ENCODE measurements around the gene DUSP10. TPM values are rescaled to one million over a fixed set of nuclear protein-coding genes. Genes with fewer than 3 reads are reported as not detected.

DUSP10 gene
- total RNA-seq, 1 experiment from 2014 or later: 0.17 TPM

- TF ChIP-seq CTCF (conservative IDR thresholded peaks at IDR 0.05; ENCODE audit: low read depth, low read length) (no peak), EZH2 (IDR thresholded peaks at IDR 0.05; ENCODE audit: borderline replicate concordance, low read depth, low read length, poor library complexity, severe bottlenecking) (no peak)
- intact Hi-C loops (cut with micrococcal nuclease; ENCODE audit: unreplicated experiment): no loop called here
- Histone ChIP-seq H3K4me3 (ENCODE audit: low read depth, low read length, poor library complexity, severe bottlenecking) (no peak overlapping the region), H3K9me3 (ENCODE audit: low read depth, low read length, poor library complexity, severe bottlenecking) (no peaks in the 10 kb centered on the region), H3K36me3 (ENCODE audit: insufficient read depth, low read length, poor library complexity, severe bottlenecking) (no peaks in the 10 kb centered on the region), H3K27me3 (replicated peaks; ENCODE audit: insufficient read depth, low read depth, low read length, poor library complexity) (no peaks in the 10 kb centered on the region), H3K27ac (ENCODE audit: low read depth, low read length, poor library complexity, severe bottlenecking) (no peak overlapping the region), H3K4me1 (ENCODE audit: insufficient read depth, low read length, poor library complexity, severe bottlenecking) (no peaks in the 10 kb centered on the region)
- CTCF ChIA-PET: no interaction called here
- no TSS peak for BruUV-seq (replicated peaks)
- POLR2A ChIA-PET (ENCODE audit: low non-redundant PET): no interaction called here
- DNase-seq (ENCODE audit: low spot score): no peak
Measured at GRCh38 chr1:221675880-221676800, 65.7 kb downstream of the DUSP10 start.

- Histone ChIP-seq H3K4me3 (ENCODE audit: low read depth, low read length, poor library complexity, severe bottlenecking) (no peak overlapping the region), H3K27ac (ENCODE audit: low read depth, low read length, poor library complexity, severe bottlenecking) (no peak overlapping the region), H3K27me3 (replicated peaks; ENCODE audit: insufficient read depth, low read depth, low read length, poor library complexity) (no peaks in the 10 kb centered on the region), H3K4me1 (ENCODE audit: insufficient read depth, low read length, poor library complexity, severe bottlenecking) (no peaks in the 10 kb centered on the region), H3K36me3 (ENCODE audit: insufficient read depth, low read length, poor library complexity, severe bottlenecking) (no peaks in the 10 kb centered on the region), H3K9me3 (ENCODE audit: low read depth, low read length, poor library complexity, severe bottlenecking) (no peaks in the 10 kb centered on the region)
- CTCF ChIA-PET: no interaction called here
- intact Hi-C loops (cut with micrococcal nuclease; ENCODE audit: unreplicated experiment): no loop called here
- DNase-seq (ENCODE audit: low spot score): no peak
- POLR2A ChIA-PET (ENCODE audit: low non-redundant PET): no interaction called here
- no TSS peak for BruUV-seq (replicated peaks)
- TF ChIP-seq EZH2 (IDR thresholded peaks at IDR 0.05; ENCODE audit: borderline replicate concordance, low read depth, low read length, poor library complexity, severe bottlenecking) (no peak), CTCF (conservative IDR thresholded peaks at IDR 0.05; ENCODE audit: low read depth, low read length) (no peak)
Measured at GRCh38 chr1:221672965-221673364, 68.9 kb downstream of the DUSP10 start.

GRCh38 chr1:221672239-221672645 lies 69.6 kb downstream of the DUSP10 start:
- Histone ChIP-seq H3K36me3 (ENCODE audit: insufficient read depth, low read length, poor library complexity, severe bottlenecking) (no peaks in the 10 kb centered on the region), H3K27me3 (replicated peaks; ENCODE audit: insufficient read depth, low read depth, low read length, poor library complexity) (no peaks in the 10 kb centered on the region), H3K27ac (ENCODE audit: low read depth, low read length, poor library complexity, severe bottlenecking) (no peak overlapping the region), H3K4me1 (ENCODE audit: insufficient read depth, low read length, poor library complexity, severe bottlenecking) (no peaks in the 10 kb centered on the region), H3K9me3 (ENCODE audit: low read depth, low read length, poor library complexity, severe bottlenecking) (no peaks in the 10 kb centered on the region), H3K4me3 (ENCODE audit: low read depth, low read length, poor library complexity, severe bottlenecking) (no peak overlapping the region)
- ChIA-PET CTCF (no interaction called here), POLR2A (ENCODE audit: low non-redundant PET) (no interaction called here)
- no TSS peak for BruUV-seq (replicated peaks)
- no peak for TF ChIP-seq CTCF (conservative IDR thresholded peaks at IDR 0.05; ENCODE audit: low read depth, low read length)
- no peak for TF ChIP-seq EZH2 (IDR thresholded peaks at IDR 0.05; ENCODE audit: borderline replicate concordance, low read depth, low read length, poor library complexity, severe bottlenecking)
- intact Hi-C loops (cut with micrococcal nuclease; ENCODE audit: unreplicated experiment): no loop called here
- no peak for DNase-seq (ENCODE audit: low spot score)

All from A673 (cell line).